Neuron (in vitro differentiated cells): ENCODE data around the gene ZNF276.

Experiments
- H2AFZ ChIP-seq: one replicate; pipeline ENCODE4 v1.6.1; 2013; ENCODE audit warnings: low read depth, mild to moderate bottlenecking, inconsistent platforms, low read length, moderate library complexity
- H3K27me3 ChIP-seq: one replicate; pipeline ENCODE4 v1.6.1; 2013; ENCODE audit warnings: low read length; ENCODE audit not compliant: insufficient read depth
- H3K36me3 ChIP-seq: one replicate; pipeline ENCODE4 v1.6.1; 2013; ENCODE audit warnings: low read length; ENCODE audit not compliant: insufficient read depth
- H3K4me1 ChIP-seq: one replicate; pipeline ENCODE4 v1.6.1; 2013; ENCODE audit warnings: low read length; ENCODE audit not compliant: insufficient read depth
- H3K4me3 ChIP-seq: 2 replicates; pipeline ENCODE4 v1.5.1; 2013; ENCODE audit warnings: mild to moderate bottlenecking, low read length, moderate library complexity
- H3K9me3 ChIP-seq: one replicate; pipeline ENCODE4 v1.6.1; 2013; ENCODE audit warnings: low read length

ZNF276 gene

GRCh38 chr16:89712274-89712781 is 9.0 kb upstream of the ZNF276 start:
- Histone ChIP-seq H3K27me3 (no peaks in the 10 kb centered on the region), H3K4me3 (no peak overlapping the region), H3K9me3 (no peaks in the 10 kb centered on the region), H3K36me3 (peaks cover 17% of the 10 kb centered on the region), H2AFZ (no peak overlapping the region), H3K4me1 (peaks cover 2% of the 10 kb centered on the region)

DNA sequence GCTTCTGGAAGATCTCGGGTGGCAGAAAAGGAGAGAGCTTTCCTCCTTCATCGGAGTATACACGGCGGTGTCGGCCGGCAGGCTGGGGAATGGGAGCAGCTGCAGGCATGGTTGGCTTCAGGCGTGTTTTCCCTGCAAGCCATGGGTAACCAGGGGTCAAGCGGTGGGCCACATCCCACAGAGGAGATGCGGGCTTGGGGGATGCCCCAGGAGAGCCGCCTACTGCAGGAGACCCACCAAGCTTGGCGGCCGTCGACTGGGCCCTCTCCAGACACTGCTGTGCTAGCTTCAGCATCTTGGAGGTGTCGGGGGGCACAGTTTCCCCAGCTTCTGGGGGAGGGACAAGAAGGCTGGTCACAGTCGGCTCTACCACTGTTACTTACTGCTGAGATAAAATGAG is 4.8 kb upstream of the ZNF276 start:
- H2AFZ ChIP-seq = no peak overlapping the region
- H3K4me3 ChIP-seq = no peak overlapping the region
- no peaks in the 10 kb centered on the region for H3K27me3 ChIP-seq
- H3K9me3 ChIP-seq = no peaks in the 10 kb centered on the region
- H3K36me3 ChIP-seq = peaks cover 4% of the 10 kb centered on the region
- H3K4me1 ChIP-seq = peaks cover 9% of the 10 kb centered on the region

- Histone ChIP-seq H3K36me3 (peaks cover 4% of the 10 kb centered on the region), H3K4me3 (no peak overlapping the region), H3K4me1 (peaks cover 9% of the 10 kb centered on the region), H3K27me3 (no peaks in the 10 kb centered on the region), H2AFZ (no peak overlapping the region), H3K9me3 (no peaks in the 10 kb centered on the region)
These were observed 4.2 kb upstream of the ZNF276 start for GRCh38 chr16:89716916-89717687.

DNA sequence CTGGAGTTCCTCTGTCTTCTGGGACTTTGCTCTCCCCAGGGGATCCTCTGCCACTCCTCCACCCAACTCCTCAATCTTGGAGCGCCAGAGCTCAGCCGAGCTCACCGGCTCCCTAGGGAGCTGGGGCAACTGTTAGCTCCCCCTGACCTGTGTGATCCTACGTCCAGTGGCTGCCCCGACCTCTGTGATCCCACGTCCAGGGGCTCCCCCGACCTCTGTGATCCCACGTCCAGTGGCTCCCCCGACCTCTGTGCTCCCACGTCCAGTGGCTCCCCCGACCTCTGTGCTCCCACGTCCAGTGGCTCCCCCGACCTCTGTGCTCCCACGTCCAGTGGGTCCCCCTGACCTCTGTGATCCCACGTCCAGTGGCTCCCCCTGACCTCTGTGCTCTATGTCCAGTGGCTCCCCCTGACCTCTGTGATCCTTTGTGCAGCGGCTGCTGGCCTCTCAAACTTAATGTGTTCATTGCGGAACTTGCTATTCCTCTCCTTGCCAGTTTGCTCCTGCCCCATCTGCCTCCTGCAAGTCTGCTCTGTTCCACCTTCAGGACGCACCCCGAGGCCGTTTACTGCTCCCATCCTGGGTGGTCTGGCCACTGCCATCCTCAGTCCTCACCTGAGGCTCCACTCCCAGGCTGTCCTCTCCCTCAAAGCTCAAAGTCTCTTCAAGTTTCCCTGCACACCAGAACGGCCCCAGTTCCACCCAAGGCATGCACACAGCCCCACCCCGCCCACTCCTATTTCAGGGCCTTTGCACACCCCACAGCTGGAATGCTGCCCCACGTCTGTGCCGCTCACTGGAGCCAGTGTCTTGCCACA is 3.4 kb upstream of the ZNF276 start:
- H3K27me3 ChIP-seq = no peaks in the 10 kb centered on the region
- no peak overlapping the region for H2AFZ ChIP-seq
- H3K36me3 ChIP-seq = peaks cover 9% of the 10 kb centered on the region
- peaks cover 16% of the 10 kb centered on the region for H3K4me1 ChIP-seq
- no peaks in the 10 kb centered on the region for H3K9me3 ChIP-seq
- no peak overlapping the region for H3K4me3 ChIP-seq

GRCh38 chr16:89720551-89720812 is 855 bp upstream of the ZNF276 start:
- no peaks in the 10 kb centered on the region for H3K9me3 ChIP-seq
- H3K4me1 ChIP-seq = peaks cover 19% of the 10 kb centered on the region
- peaks cover 22% of the 10 kb centered on the region for H3K36me3 ChIP-seq
- peak overlapping the region; percentile 75 for H2AFZ ChIP-seq
- H3K27me3 ChIP-seq = no peaks in the 10 kb centered on the region
- H3K4me3 ChIP-seq = peak overlapping the region; percentile 75

DNA sequence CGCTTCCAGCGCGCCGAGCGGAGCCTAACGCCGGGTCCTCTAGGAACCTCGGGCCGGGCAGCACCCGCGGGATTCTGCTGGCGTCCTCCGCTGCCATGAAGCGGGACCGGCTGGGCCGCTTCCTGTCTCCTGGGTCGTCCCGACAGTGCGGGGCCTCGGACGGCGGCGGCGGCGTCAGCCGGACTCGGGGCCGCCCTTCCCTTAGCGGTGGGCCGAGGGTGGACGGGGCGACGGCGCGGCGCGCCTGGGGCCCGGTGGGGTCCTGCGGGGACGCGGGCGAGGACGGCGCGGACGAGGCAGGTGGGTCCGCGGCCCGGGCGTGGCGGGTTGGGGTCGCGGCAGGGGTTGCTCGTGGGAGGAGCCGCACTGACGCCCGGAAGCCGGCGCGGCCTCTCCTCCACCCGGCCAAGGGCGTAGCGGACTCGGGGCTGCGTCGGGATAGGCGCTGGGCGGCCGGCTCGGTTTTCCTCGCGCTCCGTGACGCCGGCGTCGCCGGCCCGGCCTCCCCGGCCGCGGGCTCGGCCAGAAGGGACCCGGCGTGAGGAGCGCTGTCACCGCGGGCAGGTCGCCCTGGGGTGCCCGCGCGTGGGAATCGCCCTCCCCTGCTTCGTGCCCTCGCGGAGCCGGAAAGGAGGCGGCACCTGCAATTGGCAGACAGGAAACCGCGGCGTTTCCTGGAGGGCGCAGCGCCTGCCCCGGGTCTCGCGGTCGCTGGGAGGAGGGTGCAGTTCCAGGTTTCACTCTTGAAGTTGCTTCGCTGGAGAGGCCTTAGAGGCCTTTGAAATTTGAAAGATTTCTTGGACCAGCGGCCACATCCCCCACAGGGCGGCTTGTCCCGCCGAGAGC is 432 bp downstream of the ZNF276 start:
- Histone ChIP-seq H3K9me3 (no peaks in the 10 kb centered on the region), H3K4me3 (peak overlapping the region; percentile 75), H3K36me3 (peaks cover 19% of the 10 kb centered on the region), H3K27me3 (no peaks in the 10 kb centered on the region), H3K4me1 (peaks cover 19% of the 10 kb centered on the region), H2AFZ (peak overlapping the region; percentile 73)

GRCh38 chr16:89722392-89723278 is 1.3 kb downstream of the ZNF276 start:
- H3K36me3 ChIP-seq = peaks cover 22% of the 10 kb centered on the region
- H2AFZ ChIP-seq = no peak overlapping the region
- no peaks in the 10 kb centered on the region for H3K9me3 ChIP-seq
- no peaks in the 10 kb centered on the region for H3K27me3 ChIP-seq
- H3K4me1 ChIP-seq = peaks cover 27% of the 10 kb centered on the region
- peak overlapping the region; percentile 75 for H3K4me3 ChIP-seq

- H3K9me3 ChIP-seq = no peaks in the 10 kb centered on the region
- H3K27me3 ChIP-seq = no peaks in the 10 kb centered on the region
- H3K4me3 ChIP-seq = no peak overlapping the region
- no peak overlapping the region for H2AFZ ChIP-seq
- peaks cover 26% of the 10 kb centered on the region for H3K36me3 ChIP-seq
- H3K4me1 ChIP-seq = peaks cover 30% of the 10 kb centered on the region
These were observed 2.2 kb downstream of the ZNF276 start for GRCh38 chr16:89723279-89724250.

- H3K27me3 ChIP-seq = no peaks in the 10 kb centered on the region
- peaks cover 34% of the 10 kb centered on the region for H3K4me1 ChIP-seq
- H3K4me3 ChIP-seq = no peak overlapping the region
- no peak overlapping the region for H2AFZ ChIP-seq
- H3K36me3 ChIP-seq = peaks cover 53% of the 10 kb centered on the region
- H3K9me3 ChIP-seq = no peaks in the 10 kb centered on the region
These were observed 6.2 kb downstream of the ZNF276 start for GRCh38 chr16:89727406-89728120.

- Histone ChIP-seq H3K9me3 (no peaks in the 10 kb centered on the region), H2AFZ (no peak overlapping the region), H3K36me3 (peaks cover 59% of the 10 kb centered on the region), H3K27me3 (no peaks in the 10 kb centered on the region), H3K4me3 (no peak overlapping the region), H3K4me1 (peaks cover 28% of the 10 kb centered on the region)
These were observed 8.0 kb downstream of the ZNF276 start for GRCh38 chr16:89729293-89729692.
